HCT116 (cell line): ENCODE data around the gene CABP2.

Source experiments
- POLR2AphosphoS5 ChIP-seq: IDR thresholded peaks from 2 replicates; pipeline ENCODE4 v1.6.1; 2011; ENCODE audit warnings: mild to moderate bottlenecking, low read depth, low read length, moderate library complexity
- SP1 ChIP-seq: IDR thresholded peaks from 2 replicates; pipeline ENCODE4 v1.6.1; 2012; ENCODE audit warnings: low read depth
- TF ChIP-seq, protein P1 (sequence below), 3 experiments: fragments of 200-600 bp in 1 of 3; sonication (generic) in 1 of 3; IDR thresholded peaks in 2 of 3; conservative IDR thresholded peaks in 1 of 3; 2 replicates each; pipeline ENCODE4 v1.5.1; 2012 to 2017; ENCODE audit warnings: low read depth in 2 of 3, low read length in 2 of 3, antibody characterized with exemption in 1 of 3, borderline replicate concordance in 1 of 3, control low read depth in 1 of 3, mild to moderate bottlenecking in 1 of 3, mixed read lengths in 1 of 3, mixed run types in 1 of 3, moderate library complexity in 1 of 3; ENCODE audit not compliant: insufficient read depth in 1 of 3
- TF ChIP-seq, protein P2 (sequence below): IDR thresholded peaks from 2 replicates; pipeline ENCODE4 v1.6.1; 2011; ENCODE audit warnings: mild to moderate bottlenecking, low read length, moderate library complexity; ENCODE audit not compliant: insufficient replicate concordance; ENCODE audit errors: extremely low read depth

DNA sequence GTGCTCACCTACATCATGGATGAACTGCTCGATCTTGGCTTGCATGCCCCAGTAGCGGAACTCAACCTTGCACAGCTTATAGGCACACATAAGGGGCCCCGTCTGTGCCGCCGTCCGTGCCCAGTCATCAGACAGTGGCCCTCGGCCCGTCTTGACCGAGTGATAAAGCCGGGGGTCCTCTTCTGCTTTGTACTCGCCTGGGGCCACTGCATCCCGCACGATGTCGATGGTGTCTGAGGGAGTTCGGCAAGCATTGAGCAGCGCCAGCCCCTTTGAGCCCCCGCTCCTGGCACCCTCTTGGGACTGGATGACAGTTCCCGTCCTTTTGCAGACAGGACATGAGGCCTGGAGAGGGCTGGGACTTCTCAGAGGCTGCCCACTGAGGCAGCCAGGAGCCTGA is 21.4 kb downstream of the CABP2 start:
- TF ChIP-seq POLR2AphosphoS5 (no peak), SP1 (no peak)
- TF ChIP-seq, protein P1, sequence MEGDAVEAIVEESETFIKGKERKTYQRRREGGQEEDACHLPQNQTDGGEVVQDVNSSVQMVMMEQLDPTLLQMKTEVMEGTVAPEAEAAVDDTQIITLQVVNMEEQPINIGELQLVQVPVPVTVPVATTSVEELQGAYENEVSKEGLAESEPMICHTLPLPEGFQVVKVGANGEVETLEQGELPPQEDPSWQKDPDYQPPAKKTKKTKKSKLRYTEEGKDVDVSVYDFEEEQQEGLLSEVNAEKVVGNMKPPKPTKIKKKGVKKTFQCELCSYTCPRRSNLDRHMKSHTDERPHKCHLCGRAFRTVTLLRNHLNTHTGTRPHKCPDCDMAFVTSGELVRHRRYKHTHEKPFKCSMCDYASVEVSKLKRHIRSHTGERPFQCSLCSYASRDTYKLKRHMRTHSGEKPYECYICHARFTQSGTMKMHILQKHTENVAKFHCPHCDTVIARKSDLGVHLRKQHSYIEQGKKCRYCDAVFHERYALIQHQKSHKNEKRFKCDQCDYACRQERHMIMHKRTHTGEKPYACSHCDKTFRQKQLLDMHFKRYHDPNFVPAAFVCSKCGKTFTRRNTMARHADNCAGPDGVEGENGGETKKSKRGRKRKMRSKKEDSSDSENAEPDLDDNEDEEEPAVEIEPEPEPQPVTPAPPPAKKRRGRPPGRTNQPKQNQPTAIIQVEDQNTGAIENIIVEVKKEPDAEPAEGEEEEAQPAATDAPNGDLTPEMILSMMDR (IDR thresholded peaks at IDR 0.05 in 2 of 3, conservative IDR thresholded peaks at IDR 0.05 in 1 of 3; ENCODE audit: borderline replicate concordance in 1 of 3, insufficient read depth in 1 of 3, low read depth in 2 of 3, low read length in 2 of 3): no peak
- TF ChIP-seq, protein P2, sequence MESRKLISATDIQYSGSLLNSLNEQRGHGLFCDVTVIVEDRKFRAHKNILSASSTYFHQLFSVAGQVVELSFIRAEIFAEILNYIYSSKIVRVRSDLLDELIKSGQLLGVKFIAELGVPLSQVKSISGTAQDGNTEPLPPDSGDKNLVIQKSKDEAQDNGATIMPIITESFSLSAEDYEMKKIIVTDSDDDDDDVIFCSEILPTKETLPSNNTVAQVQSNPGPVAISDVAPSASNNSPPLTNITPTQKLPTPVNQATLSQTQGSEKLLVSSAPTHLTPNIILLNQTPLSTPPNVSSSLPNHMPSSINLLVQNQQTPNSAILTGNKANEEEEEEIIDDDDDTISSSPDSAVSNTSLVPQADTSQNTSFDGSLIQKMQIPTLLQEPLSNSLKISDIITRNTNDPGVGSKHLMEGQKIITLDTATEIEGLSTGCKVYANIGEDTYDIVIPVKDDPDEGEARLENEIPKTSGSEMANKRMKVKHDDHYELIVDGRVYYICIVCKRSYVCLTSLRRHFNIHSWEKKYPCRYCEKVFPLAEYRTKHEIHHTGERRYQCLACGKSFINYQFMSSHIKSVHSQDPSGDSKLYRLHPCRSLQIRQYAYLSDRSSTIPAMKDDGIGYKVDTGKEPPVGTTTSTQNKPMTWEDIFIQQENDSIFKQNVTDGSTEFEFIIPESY: no peak
